Brain microvascular endothelial cell (primary cell): ENCODE measurements around the gene ESD.

Experiments used
- DNase-seq: peaks from one replicate; pipeline ENCODE4 v3.0.0-alpha.2; 2020
- H3K27ac ChIP-seq: fragments of 250-450 bp; sonication (Bioruptor Pico); 2 replicates; pipeline ENCODE4 v1.5.1; 2020; ENCODE audit warnings: mild to moderate bottlenecking, moderate library complexity
- H3K27me3 ChIP-seq: fragments of 250-450 bp; sonication (Bioruptor Pico); replicated peaks from 2 replicates; pipeline ENCODE4 v1.5.1; 2020; ENCODE audit warnings: mild to moderate bottlenecking
- H3K36me3 ChIP-seq: fragments of 250-450 bp; sonication (Bioruptor Pico); replicated peaks from 2 replicates; pipeline ENCODE4 v1.5.1; 2020; ENCODE audit warnings: mild to moderate bottlenecking
- H3K4me3 ChIP-seq: 2 replicates; pipeline ENCODE4 v1.5.1; 2011; ENCODE audit warnings: low read depth, mild to moderate bottlenecking, control low read depth, low read length, moderate library complexity
- in situ Hi-C: cut with HindIII; loops from 2 replicates; pipeline ENCODE4 v1.10.0; 2017; ENCODE audit warnings: low sequenced_read_pairs, low pct_ligation_motif_present
- TF ChIP-seq, protein P1 (sequence below): IDR thresholded peaks from 2 replicates; pipeline ENCODE4 v1.5.1; 2011; ENCODE audit warnings: low read depth, mild to moderate bottlenecking, moderate library complexity, low read length, control low read depth, inconsistent platforms; ENCODE audit errors: missing control alignments

Gene ESD

DNA sequence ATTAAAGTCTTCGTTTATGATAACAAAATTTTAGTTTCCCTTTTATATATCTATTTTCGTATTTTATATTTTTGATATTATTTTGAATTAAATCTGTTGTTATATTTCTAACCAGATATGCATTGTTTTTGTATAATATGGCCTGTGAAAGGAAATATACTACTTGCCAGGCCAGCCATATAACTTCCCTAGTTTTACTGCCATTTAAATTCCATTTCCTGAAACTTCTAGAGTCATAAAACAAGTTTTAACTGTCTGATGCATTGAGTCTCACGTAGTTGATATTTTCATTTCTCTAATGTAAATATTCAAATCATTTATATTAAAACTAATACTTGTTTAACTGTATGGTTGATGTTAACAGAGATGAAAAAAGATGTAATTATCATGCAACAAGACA is 13.5 kb downstream of the ESD start:
- peaks cover 32% of the 10 kb centered on the region for H3K36me3 ChIP-seq
- TF ChIP-seq, protein P1, sequence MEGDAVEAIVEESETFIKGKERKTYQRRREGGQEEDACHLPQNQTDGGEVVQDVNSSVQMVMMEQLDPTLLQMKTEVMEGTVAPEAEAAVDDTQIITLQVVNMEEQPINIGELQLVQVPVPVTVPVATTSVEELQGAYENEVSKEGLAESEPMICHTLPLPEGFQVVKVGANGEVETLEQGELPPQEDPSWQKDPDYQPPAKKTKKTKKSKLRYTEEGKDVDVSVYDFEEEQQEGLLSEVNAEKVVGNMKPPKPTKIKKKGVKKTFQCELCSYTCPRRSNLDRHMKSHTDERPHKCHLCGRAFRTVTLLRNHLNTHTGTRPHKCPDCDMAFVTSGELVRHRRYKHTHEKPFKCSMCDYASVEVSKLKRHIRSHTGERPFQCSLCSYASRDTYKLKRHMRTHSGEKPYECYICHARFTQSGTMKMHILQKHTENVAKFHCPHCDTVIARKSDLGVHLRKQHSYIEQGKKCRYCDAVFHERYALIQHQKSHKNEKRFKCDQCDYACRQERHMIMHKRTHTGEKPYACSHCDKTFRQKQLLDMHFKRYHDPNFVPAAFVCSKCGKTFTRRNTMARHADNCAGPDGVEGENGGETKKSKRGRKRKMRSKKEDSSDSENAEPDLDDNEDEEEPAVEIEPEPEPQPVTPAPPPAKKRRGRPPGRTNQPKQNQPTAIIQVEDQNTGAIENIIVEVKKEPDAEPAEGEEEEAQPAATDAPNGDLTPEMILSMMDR = no peak
- in situ Hi-C loops = no loop called here
- no peak for DNase-seq
- H3K4me3 ChIP-seq = no peak overlapping the region
- H3K27ac ChIP-seq = no peak overlapping the region
- H3K27me3 ChIP-seq = no peaks in the 10 kb centered on the region

GRCh38 chr13:46782691-46783090 is 14.3 kb downstream of the ESD start:
- DNase-seq = no peak
- Histone ChIP-seq H3K27ac (no peak overlapping the region), H3K36me3 (peaks cover 32% of the 10 kb centered on the region), H3K27me3 (no peaks in the 10 kb centered on the region), H3K4me3 (no peak overlapping the region)
- TF ChIP-seq, protein P1 = no peak
- in situ Hi-C loops = no loop called here

GRCh38 chr13:46782066-46782465 is 14.9 kb downstream of the ESD start:
- no peaks in the 10 kb centered on the region for H3K27me3 ChIP-seq
- in situ Hi-C loops = no loop called here
- no peak overlapping the region for H3K4me3 ChIP-seq
- TF ChIP-seq, protein P1 = no peak
- DNase-seq = no peak
- H3K36me3 ChIP-seq = peaks cover 35% of the 10 kb centered on the region
- H3K27ac ChIP-seq = no peak overlapping the region

GRCh38 chr13:46778890-46779289 is 18.1 kb downstream of the ESD start:
- Histone ChIP-seq H3K27me3 (no peaks in the 10 kb centered on the region), H3K36me3 (peaks cover 34% of the 10 kb centered on the region), H3K4me3 (no peak overlapping the region), H3K27ac (no peak overlapping the region)
- DNase-seq = no peak
- in situ Hi-C loops = no loop called here
- TF ChIP-seq, protein P1 = no peak

- Histone ChIP-seq H3K27me3 (no peaks in the 10 kb centered on the region), H3K27ac (no peak overlapping the region), H3K4me3 (no peak overlapping the region), H3K36me3 (peaks cover 33% of the 10 kb centered on the region)
- DNase-seq = no peak
- in situ Hi-C loops = no loop called here
- TF ChIP-seq, protein P1 = no peak
Observed at GRCh38 chr13:46778095-46778494, 18.9 kb downstream of the ESD start.

- no peak overlapping the region for H3K27ac ChIP-seq
- no peaks in the 10 kb centered on the region for H3K27me3 ChIP-seq
- in situ Hi-C loops = no loop called here
- no peak for DNase-seq
- TF ChIP-seq, protein P1 = no peak
- H3K4me3 ChIP-seq = no peak overlapping the region
- H3K36me3 ChIP-seq = peaks cover 27% of the 10 kb centered on the region
Observed at GRCh38 chr13:46775385-46776107, 21.4 kb downstream of the ESD start.
